Activated T-helper 1 cell treated with anti-CD3 and anti-CD28 coated beads, Interleukin-2, amount 50 U/mL, for 16 hours (primary cell): Measurements from ENCODE around the gene CNIH2.
"Not testable (repeated sequence)": the region's sequence is repeated elsewhere in the genome, so short reads cannot be mapped to it uniquely, and the experiment has no call there.

Experiments
- DNase-seq, 2 donors: peaks; one replicate each; pipeline ENCODE4 v3.0.0-alpha.2; 2020; ENCODE audit warnings: low read depth in 1 of 2, low spot score in 1 of 2

Gene CNIH2

DNA sequence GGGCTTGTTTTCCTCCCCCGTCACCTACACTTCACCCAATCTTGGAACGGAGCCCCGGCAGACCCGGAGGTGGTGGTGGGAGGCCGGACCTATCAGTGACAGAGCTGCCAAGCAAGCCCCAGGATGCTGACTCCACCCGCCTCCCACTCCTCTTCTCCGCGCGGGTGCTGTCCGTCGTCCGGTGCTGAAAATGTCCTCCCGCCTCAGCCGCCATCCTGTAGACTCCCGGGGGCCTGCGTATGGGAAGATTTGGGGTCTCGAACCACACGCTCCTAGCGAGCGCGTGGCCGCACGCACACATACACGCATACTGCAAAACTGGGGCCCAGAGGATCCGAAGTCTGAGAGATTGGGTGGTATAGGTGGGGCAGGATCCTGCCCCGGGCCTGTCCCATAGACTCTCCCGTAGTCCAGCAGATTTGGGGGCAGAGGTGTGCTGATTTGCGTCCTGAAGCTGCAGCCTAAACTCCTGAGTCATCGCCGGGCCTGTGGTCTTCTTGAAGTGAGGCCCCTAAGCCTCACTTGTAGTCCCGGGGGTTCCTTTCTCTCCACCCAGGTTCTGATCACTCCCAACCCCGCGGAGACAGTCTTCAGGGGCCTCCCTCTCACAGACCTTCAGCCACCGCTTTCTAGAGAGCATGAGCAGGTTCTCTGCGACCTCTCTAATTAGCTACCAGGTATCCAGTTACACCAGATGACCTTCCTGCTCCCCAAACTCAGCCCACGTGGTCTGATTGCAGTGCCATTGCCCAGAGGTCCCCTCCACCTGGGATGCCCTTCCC lies 11.8 kb downstream of the CNIH2 start:
- DNase-seq, result peak; percentile 56 to 68

- DNase-seq, result no peak
Observed at GRCh38 chr11:66290330-66290621, 12.3 kb downstream of the CNIH2 start.

DNA sequence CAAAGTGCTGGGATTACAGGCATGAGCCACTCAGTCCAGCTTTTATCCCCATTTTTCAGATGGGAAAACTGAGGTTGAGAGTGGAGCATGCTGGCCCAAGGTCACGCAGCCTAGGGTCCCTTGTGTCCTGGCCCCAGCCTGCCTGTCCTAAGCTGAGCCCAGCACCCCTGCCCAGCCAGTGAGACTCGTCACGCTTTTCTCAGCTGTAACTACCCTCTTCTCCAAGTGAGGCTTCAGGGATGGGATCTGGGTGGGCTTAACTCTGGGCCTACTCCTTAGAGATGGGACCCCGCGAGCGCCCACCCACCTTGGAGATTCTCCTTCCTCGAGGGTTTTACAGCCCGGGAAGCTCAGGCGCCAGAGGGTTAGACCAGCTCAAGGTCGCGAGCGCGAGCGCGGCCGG lies 13.3 kb downstream of the CNIH2 start:
- no peak for DNase-seq

- no peak for DNase-seq
Observed at GRCh38 chr11:66291706-66292542, 13.9 kb downstream of the CNIH2 start, which contains the start of gene TMEM151A. Gene TMEM151A (plus strand): TSS chr11:66291894. CDS start chr11:66292014, 120 bp downstream.

GRCh38 chr11:66292543-66293332 lies 14.8 kb downstream of the CNIH2 start:
- DNase-seq, result no peak

DNA sequence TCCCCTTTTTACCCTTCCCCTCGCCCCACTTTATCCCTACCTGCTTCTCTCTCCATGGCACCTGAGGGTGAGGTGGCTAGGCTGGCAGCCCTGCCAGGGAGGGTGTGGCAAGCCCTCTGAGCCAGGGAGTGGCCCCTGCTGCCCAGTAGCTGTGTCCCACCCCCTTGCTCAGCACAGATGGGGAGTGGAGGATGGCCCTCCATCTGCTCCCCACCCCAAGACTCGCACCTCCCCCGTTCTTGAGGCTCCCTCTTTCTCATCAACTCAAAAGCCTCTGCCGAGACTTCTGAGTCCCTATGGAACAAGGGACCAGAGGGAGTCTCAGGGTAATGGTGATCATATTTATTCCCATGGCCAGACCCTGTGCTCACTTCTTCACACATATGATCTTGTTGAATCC lies 15.4 kb downstream of the CNIH2 start:
- DNase-seq, result no peak

DNA sequence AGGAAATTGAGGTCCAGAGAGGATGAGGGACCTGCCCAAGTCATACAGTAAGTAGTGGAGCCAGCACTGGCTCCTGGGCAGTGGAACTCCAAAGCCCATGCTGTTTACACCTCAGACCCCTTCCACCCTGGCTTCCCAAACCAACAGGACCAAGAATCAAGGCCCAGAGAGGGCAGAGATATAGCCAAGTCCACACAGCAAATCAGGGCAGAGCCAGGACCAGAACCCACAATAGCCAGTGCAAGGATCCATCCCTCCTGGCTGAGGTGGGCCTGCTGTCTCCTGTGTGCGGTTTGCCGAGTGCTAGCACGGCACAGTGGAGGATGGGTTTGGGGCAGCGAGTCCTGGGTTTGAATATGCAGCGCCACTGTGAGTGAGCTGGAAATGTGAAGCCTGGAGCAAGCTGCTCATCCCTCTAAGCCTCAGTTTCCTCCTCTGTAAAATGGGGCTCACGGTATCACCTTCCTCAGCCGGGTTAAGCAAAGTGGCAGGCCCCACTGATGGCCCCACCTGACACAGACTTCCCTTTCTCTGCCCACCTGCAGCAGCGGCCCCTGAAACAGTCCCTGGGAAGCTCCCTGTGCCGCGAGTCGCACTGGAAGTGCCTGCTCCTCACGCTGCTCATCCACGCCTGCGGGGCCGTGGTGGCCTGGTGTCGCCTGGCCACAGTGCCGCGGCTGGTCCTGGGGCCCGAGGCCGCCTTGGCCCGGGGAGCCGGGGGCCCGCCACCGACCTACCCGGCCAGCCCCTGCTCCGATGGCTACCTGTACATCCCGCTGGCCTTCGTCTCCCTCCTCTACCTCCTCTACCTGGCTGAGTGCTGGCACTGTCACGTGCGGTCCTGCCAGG lies 16.0 kb downstream of the CNIH2 start:
- no peak for DNase-seq

DNA sequence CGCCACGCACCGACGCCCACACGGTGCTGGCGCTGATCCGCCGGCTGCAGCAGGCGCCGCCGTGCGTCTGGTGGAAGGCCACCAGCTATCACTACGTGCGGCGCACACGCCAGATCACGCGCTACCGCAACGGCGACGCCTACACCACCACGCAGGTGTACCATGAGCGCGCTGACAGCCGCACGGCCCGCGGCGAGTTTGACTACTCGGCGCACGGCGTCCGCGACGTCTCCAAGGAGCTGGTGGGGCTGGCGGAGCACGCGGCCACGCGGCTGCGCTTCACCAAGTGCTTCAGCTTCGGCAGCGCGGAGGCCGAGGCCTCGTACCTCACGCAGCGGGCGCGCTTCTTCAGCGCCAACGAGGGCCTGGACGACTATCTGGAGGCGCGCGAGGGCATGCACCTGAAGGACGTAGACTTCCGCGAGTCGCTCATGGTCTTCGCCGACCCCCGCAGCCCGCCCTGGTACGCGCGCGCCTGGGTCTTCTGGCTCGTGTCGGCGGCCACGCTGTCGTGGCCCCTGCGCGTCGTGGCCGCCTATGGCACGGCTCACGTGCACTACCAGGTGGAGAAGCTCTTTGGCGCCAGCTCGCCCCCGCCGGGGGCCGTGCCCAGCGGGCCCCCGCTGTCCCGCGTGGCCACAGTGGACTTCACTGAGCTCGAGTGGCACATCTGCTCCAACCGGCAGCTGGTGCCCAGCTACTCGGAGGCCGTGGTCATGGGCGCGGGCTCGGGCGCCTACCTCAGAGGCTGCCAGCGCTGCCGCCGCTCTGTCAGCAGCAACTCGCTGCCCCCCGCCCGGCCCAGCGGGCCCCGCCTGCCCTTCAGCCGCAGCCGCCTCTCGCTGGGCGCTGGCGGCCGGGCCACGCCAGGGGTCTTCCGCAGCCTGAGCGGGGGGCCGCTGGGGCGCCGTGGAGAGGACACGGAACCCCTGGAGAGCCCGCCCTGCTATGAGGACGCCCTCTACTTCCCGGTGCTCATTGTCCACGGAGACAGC lies 16.9 kb downstream of the CNIH2 start:
- DNase-seq, result no peak

GRCh38 chr11:66297610-66298009 lies 19.6 kb downstream of the CNIH2 start:
- DNase-seq, result no peak

DNA sequence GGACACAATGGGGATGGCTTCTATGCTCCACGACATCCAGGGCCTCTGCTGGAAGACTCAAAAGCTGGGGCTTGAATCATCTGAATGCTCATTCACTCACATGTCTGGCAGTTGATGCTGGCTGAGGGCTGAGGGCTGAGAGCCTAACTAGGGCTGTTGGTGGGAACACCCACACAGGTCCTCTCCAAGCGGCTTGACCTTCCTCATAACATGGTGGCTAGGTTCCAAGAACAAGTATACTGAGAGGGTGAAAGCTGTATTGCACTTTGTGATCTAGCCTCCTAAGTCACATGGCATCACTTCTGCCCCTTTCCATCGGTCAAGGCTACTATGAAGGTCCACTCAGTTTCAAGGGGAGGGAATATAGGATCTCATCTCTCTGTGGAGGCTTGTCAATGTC lies 21.2 kb downstream of the CNIH2 start:
- DNase-seq, result no peak

DNA sequence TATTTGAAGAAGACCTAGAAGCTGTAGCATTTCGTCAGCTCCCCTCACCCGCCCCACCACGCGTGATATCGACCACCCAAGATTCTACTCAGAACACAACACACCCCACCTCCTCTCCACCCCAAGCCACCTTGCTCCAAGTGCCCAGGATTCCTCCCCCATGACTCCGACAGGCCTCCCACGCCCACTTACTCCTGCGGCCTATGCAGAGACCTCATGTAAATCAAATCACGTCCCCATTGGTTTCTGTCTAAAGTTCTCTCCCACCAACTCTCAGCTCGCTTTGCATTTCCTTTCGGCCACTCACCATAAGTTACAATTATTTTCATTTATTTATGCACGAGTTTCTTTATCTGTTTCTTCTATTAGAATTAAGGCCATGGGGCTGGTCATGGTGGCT lies 24.7 kb downstream of the CNIH2 start:
- no peak for DNase-seq

GRCh38 chr11:66309475-66309874 lies 31.5 kb downstream of the CNIH2 start:
- DNase-seq, result no peak

GRCh38 chr11:66310324-66310723 lies 32.3 kb downstream of the CNIH2 start:
- no peak for DNase-seq

GRCh38 chr11:66310803-66311440 lies 32.9 kb downstream of the CNIH2 start:
- DNase-seq, result not testable (repeated sequence)

GRCh38 chr11:66311470-66311964 lies 33.5 kb downstream of the CNIH2 start:
- DNase-seq, result no peak

DNA sequence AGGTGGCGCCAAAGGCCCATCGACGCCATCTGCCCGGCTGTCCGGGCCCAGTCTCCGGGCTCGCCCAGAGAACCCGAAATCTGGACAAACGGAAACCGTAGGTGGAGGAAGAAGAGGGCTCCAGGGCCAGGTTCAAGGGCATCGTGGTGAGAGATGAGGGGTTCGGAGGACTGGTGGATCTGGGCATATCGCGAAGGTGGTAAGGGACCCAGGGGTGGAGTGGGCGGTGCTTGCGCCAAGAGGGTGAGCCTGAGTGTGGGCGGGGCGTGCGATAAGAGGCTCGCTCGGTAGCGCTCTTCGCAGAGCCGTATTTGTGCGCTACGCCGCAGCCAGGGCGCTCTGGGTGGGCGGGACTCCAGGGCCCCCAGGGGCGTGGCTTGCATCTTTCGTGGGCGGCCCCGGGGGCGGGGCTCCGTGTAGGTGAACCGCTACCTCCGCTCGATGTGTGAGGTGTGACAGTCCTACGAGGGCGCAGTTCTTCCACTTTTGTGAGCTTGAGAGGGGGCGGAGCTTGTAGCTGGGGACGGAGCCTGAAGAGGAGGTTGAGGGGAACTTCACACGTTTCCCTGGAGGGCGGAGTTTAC lies 34.1 kb downstream of the CNIH2 start:
- peak; percentile 79 to 97 for DNase-seq

DNA sequence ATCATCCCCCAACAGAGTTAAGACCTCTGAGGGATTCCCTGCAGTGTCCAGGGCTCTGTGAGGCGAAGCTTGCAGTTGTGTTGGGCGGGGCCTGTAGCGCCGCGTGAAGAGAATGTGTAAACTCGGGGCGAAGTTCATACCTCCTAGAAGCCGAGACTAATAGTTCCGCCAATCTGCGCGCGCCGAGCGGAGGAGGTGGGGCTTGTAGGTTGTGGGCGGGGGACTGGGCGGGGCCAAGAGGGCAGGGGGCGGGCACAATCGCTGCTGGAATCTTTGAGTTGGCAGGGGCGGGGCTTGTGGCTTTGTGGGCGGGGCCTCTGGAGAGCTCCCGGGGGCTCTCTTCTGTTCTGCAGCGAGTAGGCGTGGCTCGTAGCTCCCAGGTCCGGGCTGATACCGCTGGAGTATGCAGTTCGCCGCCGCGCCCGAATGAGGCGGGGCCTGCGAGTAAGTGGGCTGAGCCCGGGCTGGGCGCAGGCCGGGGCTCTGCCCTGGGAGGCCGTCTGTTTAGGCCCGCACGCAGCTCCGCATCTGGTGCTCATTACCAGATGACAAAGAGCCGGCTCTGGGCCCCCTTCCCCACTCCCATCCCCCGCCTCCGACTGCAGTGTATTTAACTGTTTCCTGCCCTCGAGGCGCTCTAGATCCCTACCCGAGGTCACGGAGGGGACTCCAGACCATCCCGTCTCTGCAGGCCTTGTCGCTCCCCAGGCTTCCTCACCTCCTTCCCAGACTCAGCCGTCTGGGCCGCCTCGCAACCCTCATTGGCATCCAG lies 34.8 kb downstream of the CNIH2 start:
- DNase-seq, result peak; percentile 93 to 99
